B cell (primary cell): ENCODE measurements around the gene CCDC39. TPM values are rescaled to one million over a fixed set of nuclear protein-coding genes. Genes with fewer than 3 reads are reported as not detected.

Experiments used
- ATAC-seq: fragments of 200-7000 bp; cut with Tn5 transposase; one replicate; pipeline ENCODE4 v1.10.0; 2021; ENCODE audit warnings: low read depth, mild to moderate bottlenecking, moderate number of reproducible peaks, moderate library complexity
- CTCF ChIA-PET: fragments of 350-600 bp; sonication (Branson Sonifier 250); formaldehyde crosslinking; loops from one replicate; lab custom pipeline; 2021; ENCODE audit warnings: antibody characterized with exemption, inconsistent platforms; lab: Charles Lee
- POLR2A ChIA-PET: fragments of 350-600 bp; sonication (Branson Sonifier 250); formaldehyde crosslinking; loops from one replicate; lab custom pipeline; 2021; ENCODE audit warnings: antibody characterized with exemption; lab: Charles Lee
- DNase-seq: peaks from one replicate; pipeline ENCODE4 v3.0.0; 2013
- H2AFZ ChIP-seq: 2 replicates; pipeline ENCODE4 v1.6.1; 2012; ENCODE audit warnings: mild to moderate bottlenecking, low read depth, low read length; ENCODE audit not compliant: insufficient read depth, poor library complexity, severe bottlenecking
- H3K27ac ChIP-seq, 2 donors: 1 replicate in 1 of 2; 2 replicates in 1 of 2; pipeline ENCODE4 v1.5.1; 2012 to 2013; ENCODE audit warnings: low read length in 2 of 2, mild to moderate bottlenecking in 2 of 2, moderate library complexity in 1 of 2
- H3K27me3 ChIP-seq, 4 experiments: fragments of 200-600 bp in 1 of 4; sonication (generic) in 1 of 4; replicated peaks in 1 of 4; 1 replicate in 2 of 4; 2 replicates in 2 of 4; pipeline versions ENCODE4 v1.6.1 to v1.7.0; 2013 to 2016; ENCODE audit warnings: low read length in 3 of 4, mild to moderate bottlenecking in 2 of 4, mixed read lengths in 1 of 4, moderate library complexity in 1 of 4; ENCODE audit not compliant: insufficient read depth in 4 of 4, control insufficient read depth in 3 of 4; ENCODE audit errors: control extremely low read depth in 1 of 4
- H3K36me3 ChIP-seq, 2 experiments: replicated peaks in 1 of 2; 1 replicate in 1 of 2; 2 replicates in 1 of 2; pipeline versions ENCODE4 v1.6.1 to v1.7.1; 2013; ENCODE audit warnings: low read length in 1 of 2; ENCODE audit not compliant: insufficient read depth in 2 of 2, control insufficient read depth in 1 of 2; ENCODE audit errors: control extremely low read depth in 1 of 2, extremely low read depth in 1 of 2
- H3K4me1 ChIP-seq, 2 donors: fragments of 200-600 bp in 1 of 2; sonication (generic) in 1 of 2; 1 replicate in 1 of 2; 2 replicates in 1 of 2; pipeline versions ENCODE4 v1.5.1 to v1.6.1; 2013 to 2017; ENCODE audit warnings: low read length in 2 of 2; ENCODE audit not compliant: control insufficient read depth in 2 of 2, insufficient read depth in 2 of 2
- H3K4me2 ChIP-seq: replicated peaks from 2 replicates; pipeline ENCODE3; 2012; ENCODE audit warnings: mild to moderate bottlenecking, low read depth, low read length; ENCODE audit not compliant: poor library complexity, severe bottlenecking
- H3K4me3 ChIP-seq, 5 experiments: fragments of 200-600 bp in 1 of 5; sonication (generic) in 1 of 5; 1 replicate in 3 of 5; 2 replicates in 2 of 5; pipeline versions ENCODE4 v1.5.1 to v1.7.0; 2011 to 2016; ENCODE audit warnings: low read length in 4 of 5, mild to moderate bottlenecking in 4 of 5, low read depth in 2 of 5, control low read depth in 1 of 5, moderate library complexity in 1 of 5; ENCODE audit not compliant: insufficient read depth in 1 of 5; ENCODE audit errors: control extremely low read depth in 1 of 5, extremely low read depth in 1 of 5
- H3K79me2 ChIP-seq: fragments of 200-600 bp; sonication (generic); one replicate; pipeline ENCODE4 v1.6.0; 2016; ENCODE audit warnings: low read length; ENCODE audit not compliant: control insufficient read depth, insufficient read depth
- H3K9ac ChIP-seq: fragments of 200-600 bp; sonication (generic); 2 replicates; pipeline ENCODE4 v1.6.1; 2017; ENCODE audit warnings: mild to moderate bottlenecking, low read length, moderate library complexity
- H3K9me3 ChIP-seq, 3 donors: one replicate each; pipeline versions ENCODE4 v1.6.1 to v1.7.1; 2013; ENCODE audit warnings: low read length in 2 of 3; ENCODE audit not compliant: control insufficient read depth in 2 of 3, insufficient read depth in 1 of 3; ENCODE audit errors: control extremely low read depth in 1 of 3
- H4K20me1 ChIP-seq: 2 replicates; pipeline ENCODE4 v1.6.0; 2012; ENCODE audit warnings: mild to moderate bottlenecking, low read length; ENCODE audit not compliant: insufficient read depth, control insufficient read depth, poor library complexity, severe bottlenecking
- H3K27ac Mint-ChIP-seq: one replicate; pipeline ENCODE4 v1.8.0; 2021; ENCODE audit warnings: mixed read lengths
- H3K27me3 Mint-ChIP-seq: one replicate; pipeline ENCODE4 v1.8.0; 2021; ENCODE audit warnings: mixed read lengths
- H3K4me1 Mint-ChIP-seq: one replicate; pipeline ENCODE4 v1.8.0; 2021; ENCODE audit warnings: mixed read lengths
- H3K4me3 Mint-ChIP-seq: one replicate; pipeline ENCODE4 v1.8.0; 2021; ENCODE audit warnings: mixed read lengths
- H3K9me3 Mint-ChIP-seq: one replicate; pipeline ENCODE4 v1.8.0; 2022; ENCODE audit warnings: mixed read lengths; ENCODE audit not compliant: insufficient read depth
- EZH2 ChIP-seq: IDR thresholded peaks from 2 replicates; pipeline ENCODE4 v1.6.1; 2012; ENCODE audit warnings: borderline replicate concordance, low read depth, mild to moderate bottlenecking, moderate library complexity, low read length; ENCODE audit not compliant: insufficient read depth, poor library complexity, severe bottlenecking
- WGBS: methylation state at CpG from one replicate; pipeline ENCODE4 v1.1.5; 2013; ENCODE audit warnings: missing lambda C conversion rate; ENCODE audit not compliant: insufficient coverage; 5-methylcytosine and 5-hydroxymethylcytosine counted together
- intact Hi-C: fragments of 100-400 bp; cut with micrococcal nuclease; formaldehyde crosslinking; loops from one replicate; pipeline ENCODE4 v1.10.0; 2022
- polyA plus RNA-seq: library from polyadenylated mRNA; depleted of rRNA; stranded (reverse); fragments of >200 nt; gene quantifications from 2 replicates; pipeline ENCODE4 v1.2.3, GENCODE V29; 2012
- total RNA-seq, 2 donors: library from RNA; stranded (reverse); fragments of 120-200 nt in 1 of 2; gene quantifications; 1 replicate in 1 of 2; 2 replicates in 1 of 2; pipeline versions ENCODE4 v1.2.3 to v1.2.4, GENCODE V29; 2013 to 2022
- TF ChIP-seq, protein P1 (sequence below): fragments of 200-600 bp; IDR thresholded peaks from one replicate; pipeline ENCODE4 v1.8.0; 2022; ENCODE audit warnings: antibody characterized with exemption, mild to moderate bottlenecking

Gene CCDC39
- total and polyA plus RNA-seq, 2 donors (not counting 1 experiment from before 2014, with no cell fraction given): not detected

- no peak for DNase-seq
- POLR2A ChIA-PET: no interaction called here
- no peaks in the 10 kb centered on the region for H3K79me2 ChIP-seq
- H3K4me1 Mint-ChIP-seq: no peaks in the 10 kb centered on the region
- no peak overlapping the region for H3K4me2 ChIP-seq
- H3K27me3 ChIP-seq: no peaks in the 10 kb centered on the region
- H2AFZ ChIP-seq: no peak overlapping the region
- ATAC-seq: no peak
- H3K9me3 ChIP-seq: no peaks in the 10 kb centered on the region
- 100% methylated on average over 4 of the region's 5 CpGs for WGBS
- no peak overlapping the region for H3K4me3 Mint-ChIP-seq
- TF ChIP-seq EZH2: no peak
- TF ChIP-seq, protein P1, sequence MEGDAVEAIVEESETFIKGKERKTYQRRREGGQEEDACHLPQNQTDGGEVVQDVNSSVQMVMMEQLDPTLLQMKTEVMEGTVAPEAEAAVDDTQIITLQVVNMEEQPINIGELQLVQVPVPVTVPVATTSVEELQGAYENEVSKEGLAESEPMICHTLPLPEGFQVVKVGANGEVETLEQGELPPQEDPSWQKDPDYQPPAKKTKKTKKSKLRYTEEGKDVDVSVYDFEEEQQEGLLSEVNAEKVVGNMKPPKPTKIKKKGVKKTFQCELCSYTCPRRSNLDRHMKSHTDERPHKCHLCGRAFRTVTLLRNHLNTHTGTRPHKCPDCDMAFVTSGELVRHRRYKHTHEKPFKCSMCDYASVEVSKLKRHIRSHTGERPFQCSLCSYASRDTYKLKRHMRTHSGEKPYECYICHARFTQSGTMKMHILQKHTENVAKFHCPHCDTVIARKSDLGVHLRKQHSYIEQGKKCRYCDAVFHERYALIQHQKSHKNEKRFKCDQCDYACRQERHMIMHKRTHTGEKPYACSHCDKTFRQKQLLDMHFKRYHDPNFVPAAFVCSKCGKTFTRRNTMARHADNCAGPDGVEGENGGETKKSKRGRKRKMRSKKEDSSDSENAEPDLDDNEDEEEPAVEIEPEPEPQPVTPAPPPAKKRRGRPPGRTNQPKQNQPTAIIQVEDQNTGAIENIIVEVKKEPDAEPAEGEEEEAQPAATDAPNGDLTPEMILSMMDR: no peak
- no peaks in the 10 kb centered on the region for H3K27me3 Mint-ChIP-seq
- no peak overlapping the region for H3K9ac ChIP-seq
- intact Hi-C loops: no loop called here
- H3K4me1 ChIP-seq: no peaks in the 10 kb centered on the region
- no peaks in the 10 kb centered on the region for H3K9me3 Mint-ChIP-seq
- no peak overlapping the region for H3K4me3 ChIP-seq
- H3K36me3 ChIP-seq: peaks cover 6 to 51% of the 10 kb centered on the region in 2 experiments
- no peak overlapping the region for H3K27ac Mint-ChIP-seq
- no peaks in the 10 kb centered on the region for H4K20me1 ChIP-seq
- CTCF ChIA-PET: no interaction called here
- no peak overlapping the region for H3K27ac ChIP-seq
These were observed 66.9 kb downstream of the CCDC39 start for GRCh38 chr3:180612364-180612763.

DNA sequence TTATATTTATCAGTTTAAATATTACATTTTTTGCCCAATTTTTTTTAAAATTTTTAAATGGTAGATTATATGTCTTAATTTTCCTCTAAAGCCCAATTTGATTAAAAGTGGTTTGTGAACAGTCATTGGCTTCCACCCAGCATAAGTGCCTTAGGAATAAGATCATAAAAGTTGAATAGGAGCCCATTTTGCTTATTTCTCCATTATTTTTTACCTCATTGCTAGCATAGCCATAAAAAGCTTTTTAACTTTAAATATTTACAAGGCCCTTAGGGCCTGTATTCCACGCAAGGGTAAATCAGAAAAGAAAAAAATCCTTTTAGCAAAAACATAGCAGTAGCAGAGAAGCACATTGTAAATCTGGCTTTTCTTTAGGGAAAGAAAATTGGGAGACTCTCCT is 68.3 kb downstream of the CCDC39 start:
- H3K27me3 Mint-ChIP-seq: no peaks in the 10 kb centered on the region
- H3K4me1 Mint-ChIP-seq: no peaks in the 10 kb centered on the region
- Histone ChIP-seq H3K27me3 (no peaks in the 10 kb centered on the region), H3K9me3 (no peaks in the 10 kb centered on the region), H3K9ac (no peak overlapping the region), H2AFZ (no peak overlapping the region), H3K27ac (no peak overlapping the region), H3K4me2 (no peak overlapping the region), H3K36me3 (peaks cover 11 to 64% of the 10 kb centered on the region in 2 experiments), H4K20me1 (no peaks in the 10 kb centered on the region), H3K4me3 (no peak overlapping the region), H3K4me1 (no peaks in the 10 kb centered on the region), H3K79me2 (peaks cover 5% of the 10 kb centered on the region)
- intact Hi-C loops: no loop called here
- no peaks in the 10 kb centered on the region for H3K9me3 Mint-ChIP-seq
- DNase-seq: no peak
- no peak overlapping the region for H3K27ac Mint-ChIP-seq
- no peak for TF ChIP-seq EZH2
- TF ChIP-seq, protein P1: no peak
- CTCF ChIA-PET: no interaction called here
- ATAC-seq: no peak
- no peak overlapping the region for H3K4me3 Mint-ChIP-seq
- whole genome bisulfite sequencing: no CpG with 5 or more reads among the region's 1 CpG
- POLR2A ChIA-PET: no interaction called here
